ENCODE measurements around the gene C16orf74. TPM values are rescaled to one million over a fixed set of nuclear protein-coding genes. Genes with fewer than 3 reads are reported as not detected.
A peak's percentile ranks its signal among the peaks of the same experiment; 100 is the strongest.

C16orf74 gene
- polyA plus RNA-seq, 1 experiment: 3.2 TPM

DNA sequence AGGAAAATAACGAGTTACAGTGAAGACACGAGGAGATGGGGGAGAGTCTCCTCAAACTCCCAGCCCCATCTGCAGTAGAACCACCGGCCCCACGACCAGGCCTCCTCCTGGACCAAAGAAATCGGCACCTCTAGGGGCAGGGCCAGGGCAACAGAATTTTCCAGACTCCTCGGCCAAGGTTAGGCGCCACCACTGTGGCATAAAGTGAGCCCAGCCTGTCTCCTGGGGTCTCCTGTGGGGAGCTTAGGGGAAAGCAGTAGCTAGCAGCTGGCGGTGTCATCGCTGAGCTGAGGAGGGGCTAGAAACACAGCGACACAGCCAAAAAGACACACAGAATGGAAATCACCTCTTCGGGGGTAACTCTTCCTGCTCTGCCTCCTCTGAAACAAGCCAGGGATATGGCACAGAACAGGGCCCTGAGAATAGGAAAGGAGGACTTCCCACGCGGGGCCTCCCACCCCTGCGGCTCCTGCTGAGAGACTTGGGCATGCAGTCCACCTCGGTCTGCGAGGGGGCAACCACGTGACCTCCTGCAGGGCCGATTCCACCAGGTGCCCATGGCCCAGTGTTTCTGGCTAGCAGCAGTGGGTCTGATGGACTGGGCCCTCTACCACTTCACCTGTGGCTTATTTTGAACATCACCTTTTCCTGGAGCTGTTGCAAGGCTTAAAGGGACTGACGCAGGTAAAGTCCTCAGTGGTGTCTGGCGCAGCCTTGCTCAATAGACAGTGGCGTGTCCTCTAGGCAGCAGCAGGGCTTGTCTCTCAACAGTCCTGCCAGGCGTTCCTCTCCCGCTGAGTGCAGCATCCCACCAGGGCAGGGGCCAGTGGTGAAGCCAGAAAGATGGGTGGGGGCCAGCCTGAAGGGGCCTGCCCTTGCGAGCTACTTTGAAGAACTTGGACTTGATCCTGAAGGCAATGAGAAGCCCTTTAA lies 55.4 kb downstream of the C16orf74 start:
- H3K4me3 ChIP-seq (ENCODE audit: low read depth, low read length): no peak overlapping the region
- POLR2A ChIA-PET: no interaction called here
- TF ChIP-seq, protein P1, sequence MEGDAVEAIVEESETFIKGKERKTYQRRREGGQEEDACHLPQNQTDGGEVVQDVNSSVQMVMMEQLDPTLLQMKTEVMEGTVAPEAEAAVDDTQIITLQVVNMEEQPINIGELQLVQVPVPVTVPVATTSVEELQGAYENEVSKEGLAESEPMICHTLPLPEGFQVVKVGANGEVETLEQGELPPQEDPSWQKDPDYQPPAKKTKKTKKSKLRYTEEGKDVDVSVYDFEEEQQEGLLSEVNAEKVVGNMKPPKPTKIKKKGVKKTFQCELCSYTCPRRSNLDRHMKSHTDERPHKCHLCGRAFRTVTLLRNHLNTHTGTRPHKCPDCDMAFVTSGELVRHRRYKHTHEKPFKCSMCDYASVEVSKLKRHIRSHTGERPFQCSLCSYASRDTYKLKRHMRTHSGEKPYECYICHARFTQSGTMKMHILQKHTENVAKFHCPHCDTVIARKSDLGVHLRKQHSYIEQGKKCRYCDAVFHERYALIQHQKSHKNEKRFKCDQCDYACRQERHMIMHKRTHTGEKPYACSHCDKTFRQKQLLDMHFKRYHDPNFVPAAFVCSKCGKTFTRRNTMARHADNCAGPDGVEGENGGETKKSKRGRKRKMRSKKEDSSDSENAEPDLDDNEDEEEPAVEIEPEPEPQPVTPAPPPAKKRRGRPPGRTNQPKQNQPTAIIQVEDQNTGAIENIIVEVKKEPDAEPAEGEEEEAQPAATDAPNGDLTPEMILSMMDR (IDR thresholded peaks at IDR 0.05; ENCODE audit: low read depth, low read length): no peak
- no peak overlapping the region for H3K27ac ChIP-seq (ENCODE audit: low read depth, low read length)
- peaks cover 24% of the 10 kb centered on the region for H3K27me3 ChIP-seq (ENCODE audit: control insufficient read depth, insufficient read depth, low read length)
- no peaks in the 10 kb centered on the region; the same call in 1 of the 2 replicates for H3K9me3 ChIP-seq (ENCODE audit: control insufficient read depth, insufficient read depth, low read length)
- DNase-seq (ENCODE audit: low read depth, low spot score): no peak
- CTCF ChIA-PET: interaction anchor here (1.0 kb wide), 1 partner anchor 126 kb away, joined by 3 read pairs; no protein-coding TSS in a partner anchor

DNA sequence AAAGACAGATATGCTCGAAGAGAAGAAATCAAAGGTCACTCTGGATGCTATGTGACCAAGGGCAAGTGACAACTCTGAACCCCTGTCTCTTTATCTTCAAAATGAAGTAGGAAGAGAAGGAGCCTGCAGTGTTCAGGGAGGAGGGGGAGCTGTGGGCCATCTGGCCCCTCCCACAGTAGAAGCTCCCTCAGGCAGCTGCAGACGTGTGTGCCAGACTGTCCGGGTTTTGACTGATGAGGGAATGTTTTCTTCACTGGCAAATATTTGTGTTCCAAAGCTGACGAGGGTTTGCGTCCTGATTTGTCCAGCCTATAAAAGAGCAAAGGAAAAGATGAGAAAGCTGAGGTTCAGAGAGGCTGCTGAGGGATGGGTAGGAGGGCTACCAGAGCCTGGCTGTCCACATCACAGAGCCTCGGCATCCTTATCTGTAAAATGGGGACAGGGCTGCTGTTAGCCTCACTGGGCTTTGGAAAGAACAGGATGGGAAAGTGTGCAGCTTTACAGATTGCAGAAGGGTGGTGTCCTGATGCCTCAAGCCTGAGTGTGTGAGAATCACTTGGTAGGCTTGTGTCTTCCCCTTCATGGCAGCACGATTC lies 60.3 kb downstream of the C16orf74 start:
- DNase-seq (ENCODE audit: low read depth, low spot score): no peak
- peaks cover 11% of the 10 kb centered on the region for H3K27me3 ChIP-seq (ENCODE audit: control insufficient read depth, insufficient read depth, low read length)
- ChIA-PET POLR2A (no interaction called here), CTCF (interaction anchor here (1.2 to 1.6 kb wide), 3 partner anchors 27 to 74 kb away, joined by 4 to 5 read pairs (median 4); no protein-coding TSS in a partner anchor)
- no peaks in the 10 kb centered on the region for H3K9me3 ChIP-seq (ENCODE audit: control insufficient read depth, insufficient read depth, low read length)
- H3K4me3 ChIP-seq (ENCODE audit: low read depth, low read length): no peak overlapping the region
- TF ChIP-seq, protein P1 (IDR thresholded peaks at IDR 0.05; ENCODE audit: low read depth, low read length): no peak
- no peak overlapping the region for H3K27ac ChIP-seq (ENCODE audit: low read depth, low read length)

DNA sequence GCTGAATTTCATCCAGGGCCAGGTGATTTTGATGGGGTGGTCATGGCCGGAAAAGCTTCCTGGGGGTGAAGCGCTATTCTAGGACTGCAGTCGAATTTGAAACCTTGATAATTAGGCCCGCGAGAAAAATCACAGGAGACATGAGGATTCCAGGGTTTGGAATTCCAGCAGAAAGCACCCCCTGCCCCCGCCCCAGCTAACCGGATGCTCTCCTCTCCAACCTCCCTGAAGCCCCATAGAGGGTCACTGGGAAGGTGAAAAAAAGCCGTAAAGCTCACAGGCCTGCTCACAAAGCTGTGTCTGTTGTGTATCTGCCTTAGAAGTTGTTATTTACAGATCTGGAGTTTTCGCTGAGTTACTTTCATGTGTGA lies 61.0 kb downstream of the C16orf74 start:
- CTCF ChIA-PET: interaction anchor here (1.2 kb wide), 2 partner anchors 27 to 74 kb away, joined by 4 to 5 read pairs; no protein-coding TSS in a partner anchor
- H3K4me3 ChIP-seq (ENCODE audit: low read depth, low read length): no peak overlapping the region
- TF ChIP-seq, protein P1 (IDR thresholded peaks at IDR 0.05; ENCODE audit: low read depth, low read length): no peak
- H3K27me3 ChIP-seq (ENCODE audit: control insufficient read depth, insufficient read depth, low read length): peaks cover 7% of the 10 kb centered on the region
- no peaks in the 10 kb centered on the region for H3K9me3 ChIP-seq (ENCODE audit: control insufficient read depth, insufficient read depth, low read length)
- POLR2A ChIA-PET: no interaction called here
- no peak overlapping the region for H3K27ac ChIP-seq (ENCODE audit: low read depth, low read length)
- DNase-seq (ENCODE audit: low read depth, low spot score): no peak

DNA sequence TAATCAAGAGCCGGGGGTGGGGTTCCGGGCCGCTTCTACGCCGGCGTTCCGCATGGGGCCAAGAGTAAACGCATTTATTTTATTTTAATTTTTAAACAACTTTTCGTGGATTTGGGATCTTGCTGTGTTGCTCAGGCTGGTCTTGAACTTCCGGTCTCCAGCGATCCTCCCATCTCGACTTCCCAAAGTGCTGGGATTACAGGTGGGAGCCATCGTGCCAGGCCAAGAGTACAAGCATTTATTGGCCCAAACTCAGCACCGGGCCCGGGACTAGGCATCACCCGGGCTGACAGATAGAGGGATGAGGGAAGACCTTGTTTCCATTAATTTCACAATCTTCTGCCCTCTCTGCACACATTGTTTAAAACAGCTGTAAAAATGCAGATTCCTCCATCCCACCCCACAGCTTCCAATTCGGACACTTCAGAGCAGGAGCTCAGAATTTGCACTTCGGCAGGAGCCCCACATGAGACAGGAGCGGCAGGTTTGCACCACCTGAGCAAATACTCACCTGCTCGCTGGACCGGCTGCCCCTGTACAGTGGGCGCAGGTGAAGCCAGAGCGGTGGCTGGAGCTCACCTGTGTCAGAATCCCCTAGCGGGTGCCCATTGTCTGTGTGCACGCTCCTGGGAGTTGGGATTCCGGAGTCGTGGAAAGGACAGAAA lies 61.5 kb downstream of the C16orf74 start:
- DNase-seq (ENCODE audit: low read depth, low spot score): no peak
- CTCF ChIA-PET: interaction anchor here (1.2 kb wide), 2 partner anchors 28 to 73 kb away, joined by 4 to 5 read pairs; no protein-coding TSS in a partner anchor
- POLR2A ChIA-PET: no interaction called here
- TF ChIP-seq, protein P1 (IDR thresholded peaks at IDR 0.05; ENCODE audit: low read depth, low read length): no peak
- Histone ChIP-seq H3K4me3 (ENCODE audit: low read depth, low read length) (peak overlapping the region; percentile 55), H3K27ac (ENCODE audit: low read depth, low read length) (no peak overlapping the region), H3K9me3 (ENCODE audit: control insufficient read depth, insufficient read depth, low read length) (no peaks in the 10 kb centered on the region), H3K27me3 (ENCODE audit: control insufficient read depth, insufficient read depth, low read length) (peaks cover 7% of the 10 kb centered on the region)
